GM19240 (cell line): ENCODE measurements around the gene DHCR24.
A peak's percentile ranks its signal among the peaks of the same experiment; 100 is the strongest.

ENCODE experiments used
- DNase-seq: peaks from one replicate; pipeline ENCODE4 v3.0.0; 2011; ENCODE audit warnings: low spot score; ENCODE audit not compliant: insufficient read length

DHCR24 gene

GRCh38 chr1:54818461-54819194 lies 68.4 kb downstream of the DHCR24 start:
- DNase-seq: no peak

DNA sequence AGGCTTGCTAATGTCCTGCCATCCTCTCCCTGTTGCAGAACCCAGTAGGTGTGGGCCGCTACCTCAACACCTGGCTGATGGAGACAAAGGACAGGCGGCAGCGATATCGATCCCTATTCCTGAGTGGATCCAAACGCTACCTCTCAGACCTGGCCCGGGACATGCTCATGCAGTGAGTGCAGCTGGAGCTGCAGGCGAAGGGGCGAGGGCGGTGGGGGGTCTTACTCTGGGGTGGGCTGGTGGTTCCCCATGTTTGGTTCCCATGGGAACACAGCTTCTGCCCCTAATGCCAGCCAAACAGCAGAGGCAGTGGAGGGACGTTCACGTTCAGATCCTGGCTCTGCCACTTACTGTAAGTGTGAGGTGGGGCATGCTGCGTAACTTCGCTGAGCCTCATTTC lies 70.0 kb downstream of the DHCR24 start:
- DNase-seq: no peak

- no peak for DNase-seq
These were observed 70.9 kb downstream of the DHCR24 start for GRCh38 chr1:54816130-54816529.

- no peak for DNase-seq
These were observed 71.7 kb downstream of the DHCR24 start for GRCh38 chr1:54815086-54815876.

DNA sequence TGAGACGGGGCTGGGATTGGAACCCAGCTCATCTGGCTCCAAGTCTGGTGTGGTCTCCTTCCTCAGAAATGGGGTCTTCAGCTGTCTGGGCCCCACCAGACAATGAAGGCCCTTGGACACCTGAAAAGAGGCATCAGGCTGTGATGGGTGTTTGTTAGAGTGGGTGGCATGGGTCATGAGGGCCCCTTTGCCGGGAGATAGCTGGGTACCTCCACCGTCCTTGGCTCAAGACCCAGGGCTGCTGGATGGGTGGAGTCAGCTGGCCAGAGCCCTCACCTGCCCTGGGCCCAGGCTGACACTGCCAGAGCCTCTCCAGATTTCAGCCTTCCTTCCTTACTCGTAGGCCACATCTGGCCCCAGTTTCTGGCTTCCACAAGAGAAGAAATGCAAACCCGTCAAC lies 72.4 kb downstream of the DHCR24 start:
- no peak for DNase-seq

DNA sequence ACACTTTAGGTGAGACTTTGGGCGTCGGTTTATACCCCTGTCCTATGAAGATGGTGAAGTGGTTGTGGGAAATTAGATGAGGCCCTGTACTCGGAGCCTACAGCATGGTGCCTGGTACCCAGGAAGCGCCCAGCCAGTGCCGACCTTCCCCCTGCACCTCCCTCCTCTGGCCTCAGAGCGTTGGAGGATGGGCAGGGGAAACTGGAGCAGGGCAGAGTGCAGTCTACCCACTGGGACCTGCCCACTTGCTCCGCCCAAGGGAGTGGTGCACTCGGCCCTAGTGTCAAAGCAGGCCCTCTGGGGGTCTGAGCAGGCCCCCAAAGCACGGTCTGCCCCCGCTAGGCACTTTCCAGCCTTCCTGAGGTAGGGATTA lies 72.9 kb downstream of the DHCR24 start:
- no peak for DNase-seq

GRCh38 chr1:54813485-54814125 lies 73.4 kb downstream of the DHCR24 start:
- DNase-seq: no peak

GRCh38 chr1:54812801-54813484 lies 74.1 kb downstream of the DHCR24 start:
- DNase-seq: no peak

GRCh38 chr1:54811739-54812655 lies 75.0 kb downstream of the DHCR24 start:
- no peak for DNase-seq

GRCh38 chr1:54811066-54811465 lies 75.9 kb downstream of the DHCR24 start:
- no peak for DNase-seq

DNA sequence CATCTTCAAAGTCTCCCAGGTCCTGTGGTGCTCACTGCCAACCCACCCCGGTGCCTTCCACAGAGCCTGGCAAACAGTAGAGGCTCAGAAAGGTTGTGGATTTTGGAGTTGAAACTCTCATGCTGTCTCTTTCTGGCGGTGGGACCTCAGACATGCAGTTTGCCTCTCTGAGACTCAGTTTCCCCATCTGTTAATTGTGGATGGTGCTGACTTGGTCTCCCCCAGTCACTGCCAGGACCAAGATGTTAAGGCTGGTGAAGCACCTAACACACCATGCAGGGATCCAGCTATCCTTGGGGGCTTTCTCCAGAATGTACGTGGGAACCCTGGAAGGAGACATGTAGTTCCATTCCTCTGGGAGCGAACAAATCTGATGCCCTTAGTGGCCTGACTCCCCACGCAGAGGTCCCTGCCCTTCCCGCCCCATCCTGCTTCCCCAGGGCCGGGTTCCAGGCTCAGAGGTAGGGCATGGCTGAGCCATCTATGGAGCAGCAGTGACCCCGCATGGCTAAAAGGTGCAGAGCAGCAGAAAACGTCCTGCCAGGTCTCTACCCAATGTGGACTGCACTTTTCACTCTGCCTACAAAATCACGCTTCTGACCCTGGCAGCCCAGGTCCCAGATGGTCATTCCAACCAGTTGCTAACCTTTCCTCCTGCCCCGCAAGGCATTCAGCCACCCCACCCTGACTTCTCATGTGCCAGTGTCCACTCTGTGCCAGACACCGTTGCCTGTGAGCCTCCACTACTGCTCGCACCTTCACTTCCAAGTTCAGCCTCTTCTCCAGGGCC lies 76.6 kb downstream of the DHCR24 start:
- peak; percentile 89 for DNase-seq

DNA sequence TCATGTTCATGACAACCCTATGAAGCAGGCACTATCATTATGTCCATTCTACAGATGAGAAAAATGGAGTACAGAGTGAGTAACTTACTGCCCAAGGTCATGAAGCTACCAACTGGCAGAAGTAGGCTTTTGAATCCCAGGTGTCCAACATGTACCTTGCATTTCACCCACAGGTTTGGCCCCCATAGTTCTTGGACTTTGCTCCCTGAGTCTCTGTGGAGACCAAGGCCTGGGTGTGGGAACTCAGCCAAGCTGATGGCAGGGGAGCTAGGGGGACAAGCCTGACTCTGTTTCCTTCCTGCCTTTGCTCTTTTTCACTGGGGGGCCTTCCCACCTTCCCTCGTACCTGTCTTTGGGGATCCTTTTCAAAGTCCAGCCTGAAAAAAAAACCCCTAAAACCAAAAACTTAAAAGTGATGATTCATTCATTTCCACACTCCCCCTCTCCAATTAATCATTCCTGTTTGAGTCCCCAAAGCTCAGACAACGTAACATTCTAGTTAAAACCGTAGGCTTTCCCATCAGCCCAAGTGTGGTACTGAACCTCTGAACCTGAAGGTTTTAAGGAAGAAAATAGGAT lies 77.4 kb downstream of the DHCR24 start:
- no peak for DNase-seq

- no peak for DNase-seq
These were observed 78.4 kb downstream of the DHCR24 start for GRCh38 chr1:54808443-54809207.

- no peak for DNase-seq
These were observed 79.2 kb downstream of the DHCR24 start for GRCh38 chr1:54807756-54808155.

- DNase-seq: no peak
These were observed 79.9 kb downstream of the DHCR24 start for GRCh38 chr1:54806931-54807611.

GRCh38 chr1:54805981-54806381 lies 81.0 kb downstream of the DHCR24 start:
- DNase-seq: no peak

- no peak for DNase-seq
These were observed 81.5 kb downstream of the DHCR24 start for GRCh38 chr1:54805466-54805865.

DNA sequence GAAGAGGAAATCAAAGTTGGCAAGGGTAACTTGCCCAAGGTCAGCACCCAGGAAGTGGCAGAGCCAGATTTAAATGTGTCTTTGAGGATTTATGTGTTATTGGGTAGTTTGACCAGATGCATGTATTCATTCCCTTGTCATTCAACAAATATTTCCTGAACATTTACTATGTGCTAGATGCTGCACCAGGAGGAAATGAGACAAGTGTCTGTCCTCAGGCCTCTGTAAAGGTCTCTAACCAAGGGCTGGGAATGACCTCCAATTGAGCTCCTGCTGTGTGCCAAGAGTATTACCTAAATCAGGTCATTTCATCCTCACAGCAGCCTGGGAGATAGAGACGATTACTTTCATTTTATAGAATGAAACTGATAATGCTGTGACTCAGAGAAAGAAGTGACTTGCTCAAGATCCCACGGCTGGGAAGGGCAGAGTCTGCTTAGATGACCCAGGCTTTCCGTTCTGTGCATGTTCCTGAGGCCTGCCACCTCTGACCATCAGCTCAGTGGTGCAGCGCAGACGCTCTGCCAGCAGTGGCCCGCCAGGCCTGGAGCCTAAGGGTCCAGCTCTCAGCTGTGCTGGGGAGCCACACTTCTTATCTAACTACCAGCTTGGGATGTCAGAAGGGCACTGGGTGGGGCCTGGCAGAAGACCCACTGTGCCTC lies 82.4 kb downstream of the DHCR24 start:
- no peak for DNase-seq
